Transverse colon (tissue), 4 donors: ENCODE data around the gene NUP214.

Source experiments
- CTCF ChIP-seq, 5 experiments: fragments of 200-600 bp in 3 of 5; fragments of 450-650 bp in 2 of 5; sonication (generic) in 3 of 5; IDR thresholded peaks; 1 replicate in 2 of 5; 2 replicates in 3 of 5; pipeline ENCODE4 v1.5.1; 2016 to 2017; ENCODE audit warnings: antibody characterized with exemption in 5 of 5, inconsistent platforms in 3 of 5, mild to moderate bottlenecking in 2 of 5, moderate library complexity in 1 of 5
- POLR2A ChIP-seq: fragments of 450-650 bp; IDR thresholded peaks from one replicate; pipeline ENCODE4 v1.6.1; 2016; ENCODE audit warnings: antibody characterized with exemption, mild to moderate bottlenecking, moderate library complexity
- POLR2AphosphoS5 ChIP-seq, 3 donors: sonication (generic); formaldehyde crosslinking; IDR thresholded peaks; one replicate each; pipeline ENCODE4 v1.6.1; 2016; ENCODE audit warnings: antibody characterized with exemption in 3 of 3

GRCh38 chr9:131227959-131228460 is 102.6 kb downstream of the NUP214 start:
- TF ChIP-seq POLR2AphosphoS5 (IDR thresholded peaks at IDR 0.05) (no peak), POLR2A (no peak), CTCF (IDR thresholded peaks at IDR 0.05) (no peak)
